Liver (tissue), 9 donors: ENCODE data around the gene CD300LG. TPM values are rescaled to one million over a fixed set of nuclear protein-coding genes. Genes with fewer than 3 reads are reported as not detected.
A peak's percentile ranks its signal among the peaks of the same experiment; 100 is the strongest.
"Not testable (repeated sequence)": the region's sequence is repeated elsewhere in the genome, so short reads cannot be mapped to it uniquely, and the experiment has no call there.

Source experiments
- DNase-seq: peaks from one replicate; pipeline ENCODE4 v3.0.0-alpha.2; 2017; ENCODE audit warnings: low spot score
- H3K27ac ChIP-seq, 2 donors: one replicate each; pipeline ENCODE4 v1.7.0; 2013; ENCODE audit warnings: inconsistent platforms in 2 of 2, low read length in 2 of 2, control low read depth in 1 of 2, low read depth in 1 of 2, mild to moderate bottlenecking in 1 of 2
- H3K27me3 ChIP-seq, 4 donors: one replicate each; pipeline versions ENCODE4 v1.6.1 to v1.7.0; 2013; ENCODE audit warnings: low read length in 3 of 4, inconsistent platforms in 1 of 4, mild to moderate bottlenecking in 1 of 4, moderate library complexity in 1 of 4; ENCODE audit not compliant: control insufficient read depth in 4 of 4, insufficient read depth in 4 of 4
- H3K36me3 ChIP-seq, 4 donors: one replicate each; pipeline versions ENCODE4 v1.6.1 to v1.7.0; 2013; ENCODE audit warnings: low read length in 3 of 4, mild to moderate bottlenecking in 3 of 4, low read depth in 1 of 4, moderate library complexity in 1 of 4; ENCODE audit not compliant: control insufficient read depth in 4 of 4, insufficient read depth in 3 of 4
- H3K4me1 ChIP-seq, 4 donors: one replicate each; pipeline versions ENCODE4 v1.6.1 to v1.7.0; 2013; ENCODE audit warnings: low read length in 3 of 4, mild to moderate bottlenecking in 3 of 4, moderate library complexity in 1 of 4; ENCODE audit not compliant: control insufficient read depth in 4 of 4, insufficient read depth in 4 of 4
- H3K4me3 ChIP-seq, 3 donors: one replicate each; pipeline versions ENCODE4 v1.6.1 to v1.7.0; 2013; ENCODE audit warnings: low read length in 3 of 3, control low read depth in 1 of 3, low read depth in 1 of 3, mild to moderate bottlenecking in 1 of 3
- H3K9ac ChIP-seq, 2 donors: one replicate each; pipeline ENCODE4 v1.7.0; 2013; ENCODE audit warnings: low read length in 2 of 2, mild to moderate bottlenecking in 2 of 2, moderate library complexity in 2 of 2, control low read depth in 1 of 2, low read depth in 1 of 2
- H3K9me3 ChIP-seq, 4 donors: one replicate each; pipeline versions ENCODE4 v1.6.1 to v1.7.0; 2013; ENCODE audit warnings: low read length in 3 of 4; ENCODE audit not compliant: control insufficient read depth in 4 of 4
- RAD21 ChIP-seq, 2 donors: IDR thresholded peaks; 2 replicates each; pipeline ENCODE4 v1.6.1; 2016; ENCODE audit warnings: antibody characterized with exemption in 2 of 2, mild to moderate bottlenecking in 2 of 2
- RXRA ChIP-seq, 2 donors: IDR thresholded peaks; 2 replicates each; pipeline ENCODE4 v1.6.1; 2017 to 2018; ENCODE audit warnings: antibody characterized with exemption in 2 of 2, mild to moderate bottlenecking in 1 of 2
- SP1 ChIP-seq: IDR thresholded peaks from 2 replicates; pipeline ENCODE4 v1.6.1; 2018; ENCODE audit warnings: antibody characterized with exemption, mild to moderate bottlenecking
- YY1 ChIP-seq: IDR thresholded peaks from 2 replicates; pipeline ENCODE4 v1.6.1; 2016; ENCODE audit warnings: antibody characterized with exemption, mild to moderate bottlenecking
- WGBS: extraction: QIAGEN DNeasy Blood & Tissue Kit; methylation state at CpG from one replicate; pipeline ENCODE4 v1.1.7; 2013; 5-methylcytosine and 5-hydroxymethylcytosine counted together
- polyA plus RNA-seq, 2 donors: library from polyadenylated mRNA; stranded (reverse) in 1 of 2; unstranded in 1 of 2; fragments of 200-250 nt in 1 of 2; fragments of >200 nt in 1 of 2; fragmentation: Nextera tagmentation in 1 of 2; extraction: Ambion mirVana in 1 of 2; gene quantifications; one replicate each; pipeline versions ENCODE4 v1.2.1 to v1.2.3, GENCODE V29; 2013 to 2015
- total RNA-seq, 2 donors: library from RNA; depleted of rRNA; stranded (reverse); fragments of >200 nt; gene quantifications; one replicate each; pipeline ENCODE4 v1.2.3, GENCODE V29; 2014
- TF ChIP-seq, protein P1 (sequence below): fragments of 150-350 bp; IDR thresholded peaks from 2 replicates; pipeline ENCODE4 v1.5.1; 2017; ENCODE audit warnings: improper control_type of control experiment, low read depth, low read length; ENCODE audit not compliant: missing input control
- TF ChIP-seq, protein P2 (sequence below): IDR thresholded peaks from 2 replicates; pipeline ENCODE4 v1.6.1; 2016; ENCODE audit warnings: antibody characterized with exemption
- TF ChIP-seq, protein P3 (sequence below): IDR thresholded peaks from 2 replicates; pipeline ENCODE4 v1.6.1; 2016; ENCODE audit warnings: antibody characterized with exemption, mild to moderate bottlenecking
- donor health status: healthy.
- donor health status: healthy.
- donor health status: healthy.
- donor health status: healthy.
- donor health status: healthy.

Gene CD300LG, protein sequence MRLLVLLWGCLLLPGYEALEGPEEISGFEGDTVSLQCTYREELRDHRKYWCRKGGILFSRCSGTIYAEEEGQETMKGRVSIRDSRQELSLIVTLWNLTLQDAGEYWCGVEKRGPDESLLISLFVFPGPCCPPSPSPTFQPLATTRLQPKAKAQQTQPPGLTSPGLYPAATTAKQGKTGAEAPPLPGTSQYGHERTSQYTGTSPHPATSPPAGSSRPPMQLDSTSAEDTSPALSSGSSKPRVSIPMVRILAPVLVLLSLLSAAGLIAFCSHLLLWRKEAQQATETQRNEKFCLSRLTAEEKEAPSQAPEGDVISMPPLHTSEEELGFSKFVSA
- under 1 TPM; 0.14 to 0.17 TPM for total RNA-seq
- polyA plus RNA-seq = under 1 TPM; 0.24 to 0.58 TPM

DNA sequence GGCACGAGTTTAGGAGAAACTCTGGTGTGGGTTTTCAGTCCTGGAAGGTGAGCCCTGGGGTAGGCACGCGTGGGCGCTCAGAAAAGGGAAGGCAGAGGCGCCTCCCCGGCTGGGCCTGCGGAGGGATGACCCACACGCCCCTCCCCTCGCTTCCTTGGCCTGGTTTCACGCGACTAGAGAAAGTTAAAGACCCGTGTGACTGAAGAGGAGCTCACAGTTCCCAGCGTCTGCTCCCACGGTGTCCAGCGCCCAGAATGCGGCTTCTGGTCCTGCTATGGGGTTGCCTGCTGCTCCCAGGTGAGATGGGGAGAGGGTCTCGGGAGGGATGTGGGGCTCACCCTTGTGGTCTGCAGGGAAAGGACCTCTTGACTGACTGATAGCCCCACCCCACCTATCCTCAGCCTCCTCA is at the start of gene CD300LG:
CD300LG (plus strand) TSS at position 214 of the 409 bp plus-strand sequence; CDS start at position 255, 41 bp downstream.
- no peak for DNase-seq
- Histone ChIP-seq H3K9me3 (no peaks in the 10 kb centered on the region), H3K4me3 (no peak within 1 kb of the TSS), H3K27ac (no peak within 1 kb of the TSS), H3K27me3 (no peaks in the 10 kb centered on the region), H3K36me3 (no peaks in the 10 kb centered on the region), H3K4me1 (peaks cover 0 to 6% (median 3%) of the 10 kb centered on the region in 4 donors), H3K9ac (peak within 1 kb of the TSS in 1 of 2 donors; percentile 42)
- no peak for TF ChIP-seq RAD21 (IDR thresholded peaks at IDR 0.05)
- TF ChIP-seq YY1 = no peak
- TF ChIP-seq, protein P1, sequence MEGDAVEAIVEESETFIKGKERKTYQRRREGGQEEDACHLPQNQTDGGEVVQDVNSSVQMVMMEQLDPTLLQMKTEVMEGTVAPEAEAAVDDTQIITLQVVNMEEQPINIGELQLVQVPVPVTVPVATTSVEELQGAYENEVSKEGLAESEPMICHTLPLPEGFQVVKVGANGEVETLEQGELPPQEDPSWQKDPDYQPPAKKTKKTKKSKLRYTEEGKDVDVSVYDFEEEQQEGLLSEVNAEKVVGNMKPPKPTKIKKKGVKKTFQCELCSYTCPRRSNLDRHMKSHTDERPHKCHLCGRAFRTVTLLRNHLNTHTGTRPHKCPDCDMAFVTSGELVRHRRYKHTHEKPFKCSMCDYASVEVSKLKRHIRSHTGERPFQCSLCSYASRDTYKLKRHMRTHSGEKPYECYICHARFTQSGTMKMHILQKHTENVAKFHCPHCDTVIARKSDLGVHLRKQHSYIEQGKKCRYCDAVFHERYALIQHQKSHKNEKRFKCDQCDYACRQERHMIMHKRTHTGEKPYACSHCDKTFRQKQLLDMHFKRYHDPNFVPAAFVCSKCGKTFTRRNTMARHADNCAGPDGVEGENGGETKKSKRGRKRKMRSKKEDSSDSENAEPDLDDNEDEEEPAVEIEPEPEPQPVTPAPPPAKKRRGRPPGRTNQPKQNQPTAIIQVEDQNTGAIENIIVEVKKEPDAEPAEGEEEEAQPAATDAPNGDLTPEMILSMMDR = no peak
- no peak for TF ChIP-seq RXRA (IDR thresholded peaks at IDR 0.05)
- WGBS = 42% methylated on average over 17 of the region's 17 CpGs

DNA sequence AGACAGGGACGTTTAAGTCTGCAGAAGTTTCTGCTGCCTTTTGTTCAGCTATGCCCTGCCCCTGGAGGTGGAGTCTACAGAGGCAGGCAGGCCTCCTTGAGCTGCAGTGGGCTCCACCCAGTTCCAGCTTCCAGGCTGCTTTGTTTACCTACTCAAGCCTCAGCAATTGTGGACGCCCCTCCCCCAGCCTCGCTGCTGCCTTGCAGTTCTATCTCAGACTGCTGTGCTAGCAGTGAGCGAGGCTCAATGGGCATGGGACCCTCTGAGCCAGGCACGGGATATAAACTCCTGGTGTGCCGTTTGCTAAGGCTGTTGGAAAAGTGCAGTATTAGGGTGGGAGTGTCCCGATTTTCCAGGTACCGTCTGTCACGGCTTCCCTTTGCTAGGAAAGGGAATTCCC is 49.0 kb upstream of the CD300LG start:
- H3K4me1 ChIP-seq, H3K9ac ChIP-seq, H3K36me3 ChIP-seq, H3K27ac ChIP-seq, H3K4me3 ChIP-seq, H3K27me3 ChIP-seq, DNase-seq, H3K9me3 ChIP-seq: not testable (repeated sequence)
- WGBS = 75% methylated on average over 9 of the region's 9 CpGs

DNA sequence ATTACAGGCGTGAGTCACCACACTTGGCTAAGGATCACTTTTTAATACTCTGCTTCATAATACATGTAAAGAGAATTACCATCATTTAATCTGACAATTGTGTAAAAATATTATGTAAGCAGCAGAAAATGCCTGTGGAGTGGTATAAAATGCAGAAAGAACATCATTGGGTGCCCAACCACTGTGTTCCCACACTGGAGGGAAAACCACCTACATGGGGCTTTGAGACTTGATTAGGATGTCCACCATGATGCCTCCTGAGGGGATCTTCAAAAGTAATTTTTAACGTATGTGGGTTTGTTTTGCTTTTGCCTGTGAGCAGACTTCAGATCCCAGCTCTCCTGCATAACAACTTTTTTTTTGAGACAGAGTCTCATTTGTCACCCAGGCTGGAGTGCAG is 47.9 kb upstream of the CD300LG start:
- Histone ChIP-seq H3K9ac (no peak overlapping the region), H3K27ac (no peak overlapping the region), H3K4me3 (no peak overlapping the region), H3K4me1 (no peaks in the 10 kb centered on the region), H3K27me3 (no peaks in the 10 kb centered on the region), H3K9me3 (no peaks in the 10 kb centered on the region), H3K36me3 (no peaks in the 10 kb centered on the region)
- TF ChIP-seq SP1 = no peak
- 89% methylated on average over 2 of the region's 2 CpGs for WGBS
- DNase-seq = no peak

DNA sequence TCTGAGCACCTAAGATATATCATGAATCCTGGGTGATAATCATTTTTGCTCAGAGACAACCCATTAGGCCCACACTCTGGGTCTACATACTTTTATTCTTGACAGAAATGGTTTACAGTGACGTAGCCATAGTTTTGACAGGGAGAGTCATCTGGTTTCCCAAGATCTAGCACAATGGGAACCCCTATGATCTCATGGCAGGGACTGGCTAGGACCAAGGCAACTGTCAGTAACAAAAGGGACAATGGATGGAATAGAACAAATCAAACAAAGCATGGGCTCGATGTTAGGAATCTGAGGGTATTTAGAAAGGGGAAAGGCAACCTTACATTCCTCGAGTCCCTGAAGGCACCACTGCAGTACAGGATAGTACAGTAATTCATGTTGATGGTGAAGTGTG is 46.2 kb upstream of the CD300LG start:
- WGBS = 95% methylated on average over 3 of the region's 3 CpGs
- no peaks in the 10 kb centered on the region for H3K36me3 ChIP-seq
- H3K27me3 ChIP-seq = no peaks in the 10 kb centered on the region
- H3K4me3 ChIP-seq = no peak overlapping the region
- H3K4me1 ChIP-seq = no peaks in the 10 kb centered on the region
- H3K9me3 ChIP-seq = no peaks in the 10 kb centered on the region
- H3K27ac ChIP-seq = no peak overlapping the region
- DNase-seq = no peak
- no peak overlapping the region for H3K9ac ChIP-seq
- TF ChIP-seq, protein P2, sequence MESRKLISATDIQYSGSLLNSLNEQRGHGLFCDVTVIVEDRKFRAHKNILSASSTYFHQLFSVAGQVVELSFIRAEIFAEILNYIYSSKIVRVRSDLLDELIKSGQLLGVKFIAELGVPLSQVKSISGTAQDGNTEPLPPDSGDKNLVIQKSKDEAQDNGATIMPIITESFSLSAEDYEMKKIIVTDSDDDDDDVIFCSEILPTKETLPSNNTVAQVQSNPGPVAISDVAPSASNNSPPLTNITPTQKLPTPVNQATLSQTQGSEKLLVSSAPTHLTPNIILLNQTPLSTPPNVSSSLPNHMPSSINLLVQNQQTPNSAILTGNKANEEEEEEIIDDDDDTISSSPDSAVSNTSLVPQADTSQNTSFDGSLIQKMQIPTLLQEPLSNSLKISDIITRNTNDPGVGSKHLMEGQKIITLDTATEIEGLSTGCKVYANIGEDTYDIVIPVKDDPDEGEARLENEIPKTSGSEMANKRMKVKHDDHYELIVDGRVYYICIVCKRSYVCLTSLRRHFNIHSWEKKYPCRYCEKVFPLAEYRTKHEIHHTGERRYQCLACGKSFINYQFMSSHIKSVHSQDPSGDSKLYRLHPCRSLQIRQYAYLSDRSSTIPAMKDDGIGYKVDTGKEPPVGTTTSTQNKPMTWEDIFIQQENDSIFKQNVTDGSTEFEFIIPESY = no peak
- TF ChIP-seq SP1 = no peak
- TF ChIP-seq, protein P3, sequence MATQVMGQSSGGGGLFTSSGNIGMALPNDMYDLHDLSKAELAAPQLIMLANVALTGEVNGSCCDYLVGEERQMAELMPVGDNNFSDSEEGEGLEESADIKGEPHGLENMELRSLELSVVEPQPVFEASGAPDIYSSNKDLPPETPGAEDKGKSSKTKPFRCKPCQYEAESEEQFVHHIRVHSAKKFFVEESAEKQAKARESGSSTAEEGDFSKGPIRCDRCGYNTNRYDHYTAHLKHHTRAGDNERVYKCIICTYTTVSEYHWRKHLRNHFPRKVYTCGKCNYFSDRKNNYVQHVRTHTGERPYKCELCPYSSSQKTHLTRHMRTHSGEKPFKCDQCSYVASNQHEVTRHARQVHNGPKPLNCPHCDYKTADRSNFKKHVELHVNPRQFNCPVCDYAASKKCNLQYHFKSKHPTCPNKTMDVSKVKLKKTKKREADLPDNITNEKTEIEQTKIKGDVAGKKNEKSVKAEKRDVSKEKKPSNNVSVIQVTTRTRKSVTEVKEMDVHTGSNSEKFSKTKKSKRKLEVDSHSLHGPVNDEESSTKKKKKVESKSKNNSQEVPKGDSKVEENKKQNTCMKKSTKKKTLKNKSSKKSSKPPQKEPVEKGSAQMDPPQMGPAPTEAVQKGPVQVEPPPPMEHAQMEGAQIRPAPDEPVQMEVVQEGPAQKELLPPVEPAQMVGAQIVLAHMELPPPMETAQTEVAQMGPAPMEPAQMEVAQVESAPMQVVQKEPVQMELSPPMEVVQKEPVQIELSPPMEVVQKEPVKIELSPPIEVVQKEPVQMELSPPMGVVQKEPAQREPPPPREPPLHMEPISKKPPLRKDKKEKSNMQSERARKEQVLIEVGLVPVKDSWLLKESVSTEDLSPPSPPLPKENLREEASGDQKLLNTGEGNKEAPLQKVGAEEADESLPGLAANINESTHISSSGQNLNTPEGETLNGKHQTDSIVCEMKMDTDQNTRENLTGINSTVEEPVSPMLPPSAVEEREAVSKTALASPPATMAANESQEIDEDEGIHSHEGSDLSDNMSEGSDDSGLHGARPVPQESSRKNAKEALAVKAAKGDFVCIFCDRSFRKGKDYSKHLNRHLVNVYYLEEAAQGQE = no peak
